ENCODE data around the gene PRODH. TPM values are rescaled to one million over a fixed set of nuclear protein-coding genes. Genes with fewer than 3 reads are reported as not detected.
"Not testable (repeated sequence)": the region's sequence is repeated elsewhere in the genome, so short reads cannot be mapped to it uniquely, and the experiment has no call there.

Gene PRODH
- polyA plus RNA-seq, 3 donors, result not detected

- H3K27me3 Mint-ChIP-seq (ENCODE audit: low read depth in 3 of 3); H3K27ac Mint-ChIP-seq; H3K79me2 ChIP-seq (ENCODE audit: insufficient read depth, low read length); H3K9ac ChIP-seq (ENCODE audit: insufficient read depth, low read length, poor library complexity, severe bottlenecking); H3K9me3 Mint-ChIP-seq; H4K20me1 ChIP-seq (ENCODE audit: insufficient read depth, low read length); H3K4me3 Mint-ChIP-seq; H3K9me3 ChIP-seq (replicated peaks in 1 of 2; ENCODE audit: control insufficient read depth in 1 of 2, insufficient read depth in 1 of 2, low read length in 2 of 2); H3K4me3 ChIP-seq (replicated peaks in 1 of 3; ENCODE audit: low read depth in 2 of 3, low read length in 3 of 3); H3K4me1 ChIP-seq (ENCODE audit: control insufficient read depth in 1 of 2, insufficient read depth in 2 of 2, low read length in 2 of 2); H3K36me3 ChIP-seq (replicated peaks in 1 of 2; ENCODE audit: control insufficient read depth in 1 of 2, insufficient read depth in 2 of 2, low read length in 2 of 2); H3K4me1 Mint-ChIP-seq; H2AFZ ChIP-seq (ENCODE audit: insufficient read depth, low read depth, low read length, poor library complexity, severe bottlenecking); H3K4me2 ChIP-seq (replicated peaks; ENCODE audit: extremely low read depth, low read length, poor library complexity, severe bottlenecking); H3K27me3 ChIP-seq (ENCODE audit: control insufficient read depth in 2 of 2, insufficient read depth in 2 of 2, low read length in 2 of 2); H3K36me3 Mint-ChIP-seq; DNase-seq; H3K27ac ChIP-seq (ENCODE audit: low read depth in 1 of 2, low read length in 2 of 2): not testable (repeated sequence)
- intact Hi-C loops (cut with micrococcal nuclease), result loop anchor here in 1 of 2 donors (5.0 kb wide), 1 partner anchor 759 kb away; no protein-coding TSS in a partner anchor
- 92% methylated on average over 8 of the region's 18 CpGs for WGBS (ENCODE audit: insufficient coverage)
Measured at GRCh38 chr22:18958321-18958705, 22.2 kb upstream of the PRODH start.

- not testable (repeated sequence) for H3K36me3 Mint-ChIP-seq; H4K20me1 ChIP-seq (ENCODE audit: insufficient read depth, low read length); H3K4me3 ChIP-seq (replicated peaks in 1 of 3; ENCODE audit: low read depth in 2 of 3, low read length in 3 of 3); H3K27ac Mint-ChIP-seq; H3K36me3 ChIP-seq (replicated peaks in 1 of 2; ENCODE audit: control insufficient read depth in 1 of 2, insufficient read depth in 2 of 2, low read length in 2 of 2); H2AFZ ChIP-seq (ENCODE audit: insufficient read depth, low read depth, low read length, poor library complexity, severe bottlenecking); DNase-seq; H3K4me1 ChIP-seq (ENCODE audit: control insufficient read depth in 1 of 2, insufficient read depth in 2 of 2, low read length in 2 of 2); H3K9me3 Mint-ChIP-seq; H3K27ac ChIP-seq (ENCODE audit: low read depth in 1 of 2, low read length in 2 of 2); H3K9me3 ChIP-seq (replicated peaks in 1 of 2; ENCODE audit: control insufficient read depth in 1 of 2, insufficient read depth in 1 of 2, low read length in 2 of 2); H3K79me2 ChIP-seq (ENCODE audit: insufficient read depth, low read length); H3K4me3 Mint-ChIP-seq; H3K4me1 Mint-ChIP-seq; H3K9ac ChIP-seq (ENCODE audit: insufficient read depth, low read length, poor library complexity, severe bottlenecking); H3K27me3 Mint-ChIP-seq (ENCODE audit: low read depth in 3 of 3); H3K4me2 ChIP-seq (replicated peaks; ENCODE audit: extremely low read depth, low read length, poor library complexity, severe bottlenecking); H3K27me3 ChIP-seq (ENCODE audit: control insufficient read depth in 2 of 2, insufficient read depth in 2 of 2, low read length in 2 of 2)
- 77% methylated on average over 9 of the region's 18 CpGs for WGBS (ENCODE audit: insufficient coverage)
- intact Hi-C loops (cut with micrococcal nuclease), result loop anchor here in 1 of 2 donors (5.0 kb wide), 1 partner anchor 760 kb away; no protein-coding TSS in a partner anchor
Measured at GRCh38 chr22:18957621-18958320, 21.7 kb upstream of the PRODH start.

GRCh38 chr22:18956956-18957355 is 20.9 kb upstream of the PRODH start:
- 80% methylated on average over 2 of the region's 15 CpGs for WGBS (ENCODE audit: insufficient coverage)
- DNase-seq, result not testable (repeated sequence)

GRCh38 chr22:18956121-18956895 is 20.2 kb upstream of the PRODH start:
- not testable (repeated sequence) for H2AFZ ChIP-seq (ENCODE audit: insufficient read depth, low read depth, low read length, poor library complexity, severe bottlenecking); H3K36me3 Mint-ChIP-seq; H3K4me3 ChIP-seq (replicated peaks in 1 of 3; ENCODE audit: low read depth in 2 of 3, low read length in 3 of 3); DNase-seq; H3K4me1 ChIP-seq (ENCODE audit: control insufficient read depth in 1 of 2, insufficient read depth in 2 of 2, low read length in 2 of 2); H3K79me2 ChIP-seq (ENCODE audit: insufficient read depth, low read length); H3K9me3 Mint-ChIP-seq; H4K20me1 ChIP-seq (ENCODE audit: insufficient read depth, low read length); H3K4me3 Mint-ChIP-seq; H3K9me3 ChIP-seq (replicated peaks in 1 of 2; ENCODE audit: control insufficient read depth in 1 of 2, insufficient read depth in 1 of 2, low read length in 2 of 2); H3K27ac Mint-ChIP-seq; H3K27me3 Mint-ChIP-seq (ENCODE audit: low read depth in 3 of 3); H3K9ac ChIP-seq (ENCODE audit: insufficient read depth, low read length, poor library complexity, severe bottlenecking); H3K27me3 ChIP-seq (ENCODE audit: control insufficient read depth in 2 of 2, insufficient read depth in 2 of 2, low read length in 2 of 2); H3K4me1 Mint-ChIP-seq; H3K27ac ChIP-seq (ENCODE audit: low read depth in 1 of 2, low read length in 2 of 2); H3K36me3 ChIP-seq (replicated peaks in 1 of 2; ENCODE audit: control insufficient read depth in 1 of 2, insufficient read depth in 2 of 2, low read length in 2 of 2); H3K4me2 ChIP-seq (replicated peaks; ENCODE audit: extremely low read depth, low read length, poor library complexity, severe bottlenecking)
- intact Hi-C loops (cut with micrococcal nuclease), result loop anchor here in 1 of 2 donors (5.0 kb wide), 1 partner anchor 761 kb away; no protein-coding TSS in a partner anchor
- WGBS (ENCODE audit: insufficient coverage), result 80% methylated on average over 9 of the region's 15 CpGs

More at GRCh38 chr22:18956956-18957355, 20.9 kb upstream of the PRODH start:
- not testable (repeated sequence) for H3K4me3 Mint-ChIP-seq; H3K4me1 Mint-ChIP-seq; H3K4me3 ChIP-seq (replicated peaks in 1 of 3; ENCODE audit: low read depth in 2 of 3, low read length in 3 of 3); H3K27me3 ChIP-seq (ENCODE audit: control insufficient read depth in 2 of 2, insufficient read depth in 2 of 2, low read length in 2 of 2); H3K27me3 Mint-ChIP-seq (ENCODE audit: low read depth in 3 of 3); H3K9me3 ChIP-seq (replicated peaks in 1 of 2; ENCODE audit: control insufficient read depth in 1 of 2, insufficient read depth in 1 of 2, low read length in 2 of 2); H3K9me3 Mint-ChIP-seq; H3K36me3 ChIP-seq (replicated peaks in 1 of 2; ENCODE audit: control insufficient read depth in 1 of 2, insufficient read depth in 2 of 2, low read length in 2 of 2); H3K79me2 ChIP-seq (ENCODE audit: insufficient read depth, low read length); H3K27ac Mint-ChIP-seq; H3K36me3 Mint-ChIP-seq; H2AFZ ChIP-seq (ENCODE audit: insufficient read depth, low read depth, low read length, poor library complexity, severe bottlenecking); H3K27ac ChIP-seq (ENCODE audit: low read depth in 1 of 2, low read length in 2 of 2); H3K9ac ChIP-seq (ENCODE audit: insufficient read depth, low read length, poor library complexity, severe bottlenecking); H3K4me2 ChIP-seq (replicated peaks; ENCODE audit: extremely low read depth, low read length, poor library complexity, severe bottlenecking); H3K4me1 ChIP-seq (ENCODE audit: control insufficient read depth in 1 of 2, insufficient read depth in 2 of 2, low read length in 2 of 2); H4K20me1 ChIP-seq (ENCODE audit: insufficient read depth, low read length)
- intact Hi-C loops (cut with micrococcal nuclease), result loop anchor here in 1 of 2 donors (5.0 kb wide), 1 partner anchor 760 kb away; no protein-coding TSS in a partner anchor

All from CD14-positive monocyte (primary cell).